Activated CD8-positive, alpha-beta T cell treated with anti-CD3 and anti-CD28 coated beads, Interleukin-2, amount 10 ng/mL, durations not matched to agents 7 days and 5 days (primary cell): ENCODE results near the gene POSTN. TPM values are rescaled to one million over a fixed set of nuclear protein-coding genes. Genes with fewer than 3 reads are reported as not detected.

ENCODE experiments used
- ATAC-seq: fragments of 150-1000 bp; cut with Tn5 transposase; one replicate; pipeline ENCODE4 v1.10.0; 2021; ENCODE audit warnings: moderate library complexity
- CTCF ChIA-PET: fragments of 350-600 bp; sonication (Branson Sonifier 250); formaldehyde crosslinking; loops from one replicate; lab custom pipeline; 2021; ENCODE audit warnings: antibody characterized with exemption; lab: Charles Lee
- POLR2A ChIA-PET: fragments of 350-600 bp; sonication (Branson Sonifier 250); formaldehyde crosslinking; loops from one replicate; lab custom pipeline; 2021; ENCODE audit warnings: antibody characterized with exemption; lab: Charles Lee
- DNase-seq: peaks from one replicate; pipeline ENCODE4 v3.0.0-alpha.2; 2020
- H3K27ac Mint-ChIP-seq: one replicate; pipeline ENCODE4 v1.8.0; 2021; ENCODE audit warnings: mild to moderate bottlenecking, mixed read lengths
- H3K27me3 Mint-ChIP-seq: one replicate; pipeline ENCODE4 v1.8.0; 2021; ENCODE audit warnings: low read depth, mixed read lengths
- H3K36me3 Mint-ChIP-seq: one replicate; pipeline ENCODE4 v1.8.0; 2021; ENCODE audit warnings: low read depth, mixed read lengths
- H3K4me1 Mint-ChIP-seq: one replicate; pipeline ENCODE4 v1.8.0; 2021; ENCODE audit warnings: low read depth, mixed read lengths
- H3K4me3 Mint-ChIP-seq: one replicate; pipeline ENCODE4 v1.8.0; 2021; ENCODE audit warnings: mild to moderate bottlenecking, mixed read lengths
- H3K9me3 Mint-ChIP-seq: one replicate; pipeline ENCODE4 v1.8.0; 2022; ENCODE audit warnings: mixed read lengths; ENCODE audit not compliant: insufficient read depth
- total RNA-seq, 2 experiments: library from RNA; stranded (reverse); gene quantifications; one replicate each; pipeline ENCODE4 v1.2.3, GENCODE V29; 2021

The POSTN gene, protein sequence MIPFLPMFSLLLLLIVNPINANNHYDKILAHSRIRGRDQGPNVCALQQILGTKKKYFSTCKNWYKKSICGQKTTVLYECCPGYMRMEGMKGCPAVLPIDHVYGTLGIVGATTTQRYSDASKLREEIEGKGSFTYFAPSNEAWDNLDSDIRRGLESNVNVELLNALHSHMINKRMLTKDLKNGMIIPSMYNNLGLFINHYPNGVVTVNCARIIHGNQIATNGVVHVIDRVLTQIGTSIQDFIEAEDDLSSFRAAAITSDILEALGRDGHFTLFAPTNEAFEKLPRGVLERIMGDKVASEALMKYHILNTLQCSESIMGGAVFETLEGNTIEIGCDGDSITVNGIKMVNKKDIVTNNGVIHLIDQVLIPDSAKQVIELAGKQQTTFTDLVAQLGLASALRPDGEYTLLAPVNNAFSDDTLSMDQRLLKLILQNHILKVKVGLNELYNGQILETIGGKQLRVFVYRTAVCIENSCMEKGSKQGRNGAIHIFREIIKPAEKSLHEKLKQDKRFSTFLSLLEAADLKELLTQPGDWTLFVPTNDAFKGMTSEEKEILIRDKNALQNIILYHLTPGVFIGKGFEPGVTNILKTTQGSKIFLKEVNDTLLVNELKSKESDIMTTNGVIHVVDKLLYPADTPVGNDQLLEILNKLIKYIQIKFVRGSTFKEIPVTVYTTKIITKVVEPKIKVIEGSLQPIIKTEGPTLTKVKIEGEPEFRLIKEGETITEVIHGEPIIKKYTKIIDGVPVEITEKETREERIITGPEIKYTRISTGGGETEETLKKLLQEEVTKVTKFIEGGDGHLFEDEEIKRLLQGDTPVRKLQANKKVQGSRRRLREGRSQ
- total RNA-seq = not detected

DNA sequence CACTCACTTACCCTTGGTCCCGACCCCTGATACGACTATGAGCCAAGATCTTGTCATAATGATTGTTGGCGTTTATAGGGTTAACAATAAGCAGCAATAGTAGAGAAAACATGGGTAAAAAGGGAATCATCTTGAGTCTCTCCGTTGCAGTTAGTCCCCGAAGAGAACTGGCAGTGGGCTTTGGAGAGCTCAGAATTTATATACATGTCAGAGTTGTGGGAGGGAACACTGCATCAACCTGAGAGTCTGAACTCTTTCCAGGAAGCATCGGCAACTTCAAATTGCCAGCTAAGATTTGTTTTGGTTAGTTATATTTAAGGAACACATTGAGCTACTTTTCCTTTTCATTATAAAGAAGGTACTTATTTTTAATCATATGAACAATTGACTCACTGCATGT, at the start of gene POSTN:
POSTN (minus strand) TSS at position 172 of the 400 bp plus-strand sequence; CDS start at position 130, 42 bp downstream.
- no peaks in the 10 kb centered on the region for H3K4me1 Mint-ChIP-seq
- ChIA-PET CTCF (no interaction called here), POLR2A (no interaction called here)
- ATAC-seq (no peak), DNase-seq (no peak)
- no peak within 1 kb of the TSS for H3K27ac Mint-ChIP-seq
- H3K4me3 Mint-ChIP-seq = no peak within 1 kb of the TSS
- no peaks in the 10 kb centered on the region for H3K9me3 Mint-ChIP-seq
- H3K36me3 Mint-ChIP-seq = no peaks in the 10 kb centered on the region
- H3K27me3 Mint-ChIP-seq = no peaks in the 10 kb centered on the region

DNA sequence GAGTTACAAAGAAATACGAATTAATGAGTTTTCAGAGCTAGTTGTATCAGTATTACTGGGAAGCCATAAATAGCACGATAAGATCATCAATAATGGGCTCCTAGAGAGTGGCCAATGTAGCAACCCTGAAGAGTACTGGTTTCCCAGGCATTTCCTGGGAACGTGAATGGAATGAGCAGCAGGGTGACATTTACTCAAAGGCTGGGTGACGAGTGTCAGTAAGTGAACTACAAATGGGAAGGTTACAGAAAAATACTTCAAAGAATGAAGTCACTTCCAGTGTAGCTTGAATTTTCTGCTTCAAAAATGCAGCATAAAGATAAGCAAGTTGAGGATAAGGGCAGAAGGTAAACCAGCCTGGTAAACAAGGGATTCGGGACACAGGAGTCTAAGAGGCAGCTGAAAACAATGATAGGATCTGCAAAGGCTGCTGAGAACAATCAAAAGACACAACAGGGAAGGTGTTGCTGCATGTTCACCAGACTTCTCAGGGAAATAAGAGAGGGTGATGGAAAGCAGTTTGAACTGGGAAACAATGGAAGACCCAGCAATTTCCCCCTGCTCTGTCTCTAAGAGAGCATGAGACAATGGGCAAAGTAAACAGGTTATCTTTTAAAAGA, 48.6 kb upstream of the POSTN start:
- no peaks in the 10 kb centered on the region for H3K4me1 Mint-ChIP-seq
- POLR2A ChIA-PET = no interaction called here
- H3K27ac Mint-ChIP-seq = no peak overlapping the region
- ATAC-seq (no peak), DNase-seq (no peak)
- no peak overlapping the region for H3K4me3 Mint-ChIP-seq
- peaks cover 3% of the 10 kb centered on the region for H3K9me3 Mint-ChIP-seq
- H3K36me3 Mint-ChIP-seq = no peaks in the 10 kb centered on the region
- H3K27me3 Mint-ChIP-seq = no peaks in the 10 kb centered on the region
- CTCF ChIA-PET = no interaction called here

DNA sequence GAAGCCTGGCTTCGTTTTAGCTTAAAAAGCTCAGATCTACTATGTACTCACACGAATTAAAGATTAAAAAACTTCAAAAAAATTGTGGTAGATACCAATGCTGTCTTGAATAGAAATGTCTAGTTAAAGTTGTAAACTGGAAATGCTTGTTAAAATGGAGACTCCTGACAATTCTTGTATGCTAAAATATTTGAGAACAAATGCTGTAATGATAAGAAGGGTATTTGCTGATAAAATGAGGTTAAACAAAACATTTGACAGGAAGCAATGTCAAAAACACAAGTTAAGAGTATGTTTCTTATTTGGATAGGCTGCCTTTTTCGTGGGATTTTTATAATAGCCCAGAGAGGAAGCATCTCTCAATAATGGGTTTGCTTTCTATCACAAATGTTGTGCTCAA, 48.0 kb upstream of the POSTN start:
- peaks cover 3% of the 10 kb centered on the region for H3K9me3 Mint-ChIP-seq
- H3K4me1 Mint-ChIP-seq = no peaks in the 10 kb centered on the region
- POLR2A ChIA-PET = no interaction called here
- H3K36me3 Mint-ChIP-seq = no peaks in the 10 kb centered on the region
- no peaks in the 10 kb centered on the region for H3K27me3 Mint-ChIP-seq
- CTCF ChIA-PET = no interaction called here
- H3K27ac Mint-ChIP-seq = no peak overlapping the region
- no peak overlapping the region for H3K4me3 Mint-ChIP-seq
- DNase-seq = no peak
- no peak for ATAC-seq

DNA sequence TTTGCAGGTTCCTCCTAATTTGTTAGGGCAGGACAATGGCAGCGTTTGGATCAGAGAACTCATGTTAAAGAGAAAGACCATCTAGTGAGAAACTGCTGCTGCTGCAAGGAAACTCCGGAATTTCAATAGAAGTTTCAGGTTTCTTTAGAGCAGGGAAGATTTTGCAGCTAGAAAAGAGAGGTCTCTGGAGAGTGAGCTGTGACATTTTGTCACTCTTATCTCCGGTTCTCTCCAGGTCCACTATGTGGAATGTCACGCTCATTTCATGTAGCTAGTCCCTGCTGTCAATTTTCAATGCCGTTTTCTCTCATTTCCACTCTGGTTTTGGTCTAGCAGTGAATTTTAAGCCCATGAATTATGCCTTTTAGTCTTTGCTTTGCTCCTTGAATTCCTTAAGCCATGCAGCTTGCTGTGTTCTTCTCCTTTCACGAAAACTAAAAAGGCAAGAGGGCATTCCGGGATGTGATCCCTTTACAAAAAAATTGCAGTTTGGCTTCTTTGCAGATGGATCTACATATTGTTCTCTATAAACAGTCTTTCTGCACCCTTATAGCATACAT, 46.7 kb upstream of the POSTN start:
- Mint-ChIP-seq H3K9me3 (peaks cover 3% of the 10 kb centered on the region), H3K4me1 (no peaks in the 10 kb centered on the region), H3K4me3 (no peak overlapping the region), H3K27ac (no peak overlapping the region), H3K36me3 (no peaks in the 10 kb centered on the region), H3K27me3 (no peaks in the 10 kb centered on the region)
- CTCF ChIA-PET = no interaction called here
- no peak for DNase-seq
- no peak for ATAC-seq
- POLR2A ChIA-PET = no interaction called here

DNA sequence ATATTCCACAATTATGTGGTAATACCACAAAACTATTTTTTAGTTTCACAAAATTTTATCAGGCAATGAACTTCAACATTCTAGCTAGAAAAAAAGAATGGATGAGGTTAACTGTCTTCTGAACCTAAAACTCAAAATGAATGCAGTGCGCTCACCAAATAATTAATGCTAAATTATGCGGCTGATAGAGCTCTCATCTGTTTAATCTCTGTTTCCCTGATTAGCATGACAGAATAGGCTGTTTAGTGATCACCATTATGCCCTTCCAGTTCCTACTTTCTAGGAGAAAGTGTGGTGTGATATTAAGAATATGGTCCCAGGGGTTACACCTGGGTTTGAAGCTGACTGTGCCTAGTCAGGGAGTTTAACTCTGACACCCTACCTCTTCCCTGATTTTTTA, 42.8 kb upstream of the POSTN start:
- Mint-ChIP-seq H3K36me3 (no peaks in the 10 kb centered on the region), H3K9me3 (peaks cover 3% of the 10 kb centered on the region), H3K27me3 (no peaks in the 10 kb centered on the region), H3K27ac (no peak overlapping the region), H3K4me3 (no peak overlapping the region), H3K4me1 (no peaks in the 10 kb centered on the region)
- ChIA-PET POLR2A (no interaction called here), CTCF (no interaction called here)
- ATAC-seq (no peak), DNase-seq (no peak)

DNA sequence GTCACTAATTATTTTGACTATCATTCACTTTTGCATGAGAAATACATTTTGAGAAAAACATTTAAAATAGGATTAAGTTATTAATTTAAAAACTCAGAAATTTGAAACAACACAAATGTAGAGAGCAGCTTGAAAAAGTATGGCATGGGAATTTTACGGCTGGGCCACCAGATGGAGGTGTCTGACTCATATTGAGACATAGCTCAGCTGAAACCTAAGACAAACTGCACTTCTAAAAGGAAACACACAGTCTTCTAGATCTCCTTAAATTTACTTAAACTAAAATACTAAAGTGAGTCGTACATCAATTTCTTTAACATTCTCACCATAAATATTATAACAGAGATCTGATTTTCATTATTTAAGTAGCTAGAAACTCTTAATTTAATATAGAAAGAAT, 41.9 kb upstream of the POSTN start:
- no peak overlapping the region for H3K4me3 Mint-ChIP-seq
- H3K27ac Mint-ChIP-seq = no peak overlapping the region
- POLR2A ChIA-PET = no interaction called here
- peaks cover 3% of the 10 kb centered on the region for H3K9me3 Mint-ChIP-seq
- H3K27me3 Mint-ChIP-seq = no peaks in the 10 kb centered on the region
- H3K36me3 Mint-ChIP-seq = no peaks in the 10 kb centered on the region
- H3K4me1 Mint-ChIP-seq = no peaks in the 10 kb centered on the region
- no peak for ATAC-seq
- CTCF ChIA-PET = no interaction called here
- DNase-seq = no peak

DNA sequence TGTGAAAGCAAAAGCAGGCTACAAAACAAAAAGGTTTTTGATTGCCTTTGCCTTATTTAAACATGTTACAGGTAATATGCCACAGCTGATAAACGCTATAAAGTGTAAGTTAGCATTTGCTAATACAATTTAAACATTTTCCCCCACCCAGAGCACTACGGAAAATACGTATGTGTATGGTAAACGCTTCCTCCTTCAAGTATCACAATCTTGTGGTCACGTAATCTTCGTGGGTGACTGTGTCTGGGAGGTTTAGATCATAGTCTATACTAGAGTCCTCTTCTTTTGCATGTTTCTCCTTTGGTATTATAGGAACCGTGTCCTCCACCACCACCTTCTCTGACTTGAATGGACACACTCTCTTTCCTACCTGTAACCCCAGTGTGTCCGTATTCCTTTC, 38.1 kb upstream of the POSTN start:
- no peaks in the 10 kb centered on the region for H3K9me3 Mint-ChIP-seq
- ChIA-PET POLR2A (no interaction called here), CTCF (no interaction called here)
- DNase-seq (no peak), ATAC-seq (no peak)
- H3K27ac Mint-ChIP-seq = no peak overlapping the region
- no peaks in the 10 kb centered on the region for H3K27me3 Mint-ChIP-seq
- no peak overlapping the region for H3K4me3 Mint-ChIP-seq
- H3K36me3 Mint-ChIP-seq = no peaks in the 10 kb centered on the region
- no peaks in the 10 kb centered on the region for H3K4me1 Mint-ChIP-seq

DNA sequence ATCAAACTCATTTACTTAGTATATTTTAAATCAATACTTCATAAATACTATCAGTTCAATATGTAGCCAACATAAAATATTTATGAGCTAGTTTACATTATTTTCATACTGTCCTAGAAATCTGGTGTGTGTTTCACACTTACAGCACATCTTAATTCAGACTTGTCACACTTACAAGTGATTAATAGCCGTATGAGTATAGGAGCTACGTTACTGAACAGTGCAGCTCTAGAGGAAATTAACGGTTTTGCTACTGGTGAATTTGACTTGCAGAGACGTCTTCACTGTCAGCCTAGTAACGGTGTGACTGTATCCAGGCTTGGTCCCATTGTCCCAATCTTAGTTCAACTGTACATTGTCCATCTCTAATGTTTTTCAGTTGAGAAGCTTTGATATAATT, 33.7 kb upstream of the POSTN start:
- no peak for DNase-seq

DNA sequence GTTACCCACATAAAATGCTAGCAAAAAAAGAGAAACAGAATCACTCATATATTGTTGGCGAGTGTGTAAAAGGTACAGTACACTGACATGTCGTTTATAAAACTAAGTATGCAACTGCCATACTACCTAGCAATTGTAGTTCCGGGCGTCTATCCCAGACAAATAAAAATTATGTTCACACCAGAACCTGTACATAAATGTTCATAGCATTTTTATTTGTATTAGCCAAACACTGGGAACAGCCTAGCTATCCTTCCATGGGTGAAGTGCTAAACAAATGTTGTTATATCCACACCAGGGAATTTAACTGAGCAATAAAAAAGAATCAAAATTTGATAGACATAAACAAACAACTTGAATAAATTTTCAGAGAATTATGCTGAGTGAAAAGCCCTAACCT, 28.9 kb upstream of the POSTN start:
- H3K9me3 Mint-ChIP-seq = peaks cover 4% of the 10 kb centered on the region
- ChIA-PET CTCF (no interaction called here), POLR2A (no interaction called here)
- DNase-seq = no peak
- H3K36me3 Mint-ChIP-seq = no peaks in the 10 kb centered on the region
- H3K27me3 Mint-ChIP-seq = no peaks in the 10 kb centered on the region
- H3K4me1 Mint-ChIP-seq = no peaks in the 10 kb centered on the region
- no peak for ATAC-seq
- H3K27ac Mint-ChIP-seq = no peak overlapping the region
- H3K4me3 Mint-ChIP-seq = no peak overlapping the region

More for the DNA sequence above, 33.7 kb upstream of the POSTN start:
- Mint-ChIP-seq H3K4me1 (no peaks in the 10 kb centered on the region), H3K27me3 (no peaks in the 10 kb centered on the region), H3K4me3 (no peak overlapping the region), H3K27ac (no peak overlapping the region), H3K9me3 (peaks cover 4% of the 10 kb centered on the region), H3K36me3 (no peaks in the 10 kb centered on the region)
- POLR2A ChIA-PET = no interaction called here
- no peak for ATAC-seq
- CTCF ChIA-PET = no interaction called here

DNA sequence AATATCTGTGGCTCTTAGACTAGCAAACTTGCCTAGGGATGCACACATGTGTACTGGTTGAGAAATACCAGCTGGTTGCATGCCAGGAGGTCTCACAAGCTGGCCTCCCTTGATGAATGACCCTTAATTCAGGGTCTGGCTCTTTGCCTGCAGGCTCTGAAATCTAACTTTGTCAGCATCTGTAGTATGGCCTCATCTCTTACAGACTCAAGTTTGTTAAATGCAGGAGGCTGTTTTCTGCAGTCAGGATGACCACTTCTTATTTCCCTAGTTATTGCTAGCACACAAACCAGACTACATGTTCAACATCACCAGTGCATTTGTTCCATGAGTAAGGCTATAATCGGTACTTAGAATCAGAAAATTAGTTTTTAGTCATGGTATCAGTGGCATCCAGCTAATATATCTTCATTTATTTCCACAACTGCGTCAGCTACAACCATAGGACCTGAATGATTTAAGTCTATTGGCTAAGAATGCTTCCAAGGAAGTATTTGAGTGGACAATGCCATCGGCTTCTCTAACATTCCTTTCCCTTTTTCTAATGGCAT, 23.3 kb upstream of the POSTN start:
- no peaks in the 10 kb centered on the region for H3K36me3 Mint-ChIP-seq
- no peaks in the 10 kb centered on the region for H3K9me3 Mint-ChIP-seq
- DNase-seq (no peak), ATAC-seq (no peak)
- no peaks in the 10 kb centered on the region for H3K27me3 Mint-ChIP-seq
- H3K27ac Mint-ChIP-seq = no peak overlapping the region
- no peak overlapping the region for H3K4me3 Mint-ChIP-seq
- ChIA-PET POLR2A (no interaction called here), CTCF (no interaction called here)
- no peaks in the 10 kb centered on the region for H3K4me1 Mint-ChIP-seq

DNA sequence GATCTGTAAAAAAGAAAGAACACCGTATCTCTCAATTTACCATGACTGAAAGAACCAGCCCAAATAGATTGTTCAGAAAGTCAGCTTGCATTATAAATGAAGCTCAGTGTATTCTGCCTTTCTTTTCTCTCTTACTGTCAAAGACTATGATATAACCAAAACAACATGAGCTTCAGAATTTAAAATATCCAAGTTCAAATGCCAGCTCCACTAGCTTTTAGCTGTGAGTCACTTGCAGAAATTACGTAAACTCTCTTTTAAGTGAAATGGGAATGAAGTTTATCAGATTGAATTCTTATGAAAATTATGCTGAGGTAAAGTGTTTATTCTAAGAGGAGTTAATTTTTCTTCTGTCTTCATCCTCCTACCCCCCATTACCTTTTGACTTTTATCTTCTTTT, 20.0 kb upstream of the POSTN start:
- no peaks in the 10 kb centered on the region for H3K36me3 Mint-ChIP-seq
- no peak overlapping the region for H3K4me3 Mint-ChIP-seq
- H3K9me3 Mint-ChIP-seq = no peaks in the 10 kb centered on the region
- no peak for DNase-seq
- ChIA-PET CTCF (no interaction called here), POLR2A (no interaction called here)
- no peak overlapping the region for H3K27ac Mint-ChIP-seq
- H3K4me1 Mint-ChIP-seq = no peaks in the 10 kb centered on the region
- no peaks in the 10 kb centered on the region for H3K27me3 Mint-ChIP-seq
- no peak for ATAC-seq
